Chondrocyte (in vitro differentiated cells): ENCODE data around the gene HS6ST3. TPM values are rescaled to one million over a fixed set of nuclear protein-coding genes. Genes with fewer than 3 reads are reported as not detected.

ENCODE experiments used
- DNase-seq: peaks from one replicate; pipeline ENCODE4 v3.0.0; 2021; ENCODE audit warnings: mixed read lengths, low spot score
- H3K27ac Mint-ChIP-seq: one replicate; pipeline ENCODE4 v1.8.0; 2021; ENCODE audit warnings: mild to moderate bottlenecking, moderate library complexity, mixed read lengths; ENCODE audit not compliant: unreplicated experiment
- H3K27me3 Mint-ChIP-seq: 2 replicates; pipeline ENCODE4 v1.8.0; 2021; ENCODE audit warnings: low read depth, mixed read lengths
- H3K36me3 Mint-ChIP-seq: 2 replicates; pipeline ENCODE4 v1.8.0; 2021; ENCODE audit warnings: low read depth, mixed read lengths
- H3K4me1 Mint-ChIP-seq: 2 replicates; pipeline ENCODE4 v1.8.0; 2021; ENCODE audit warnings: low read depth, mild to moderate bottlenecking, mixed read lengths
- H3K4me3 Mint-ChIP-seq: one replicate; pipeline ENCODE4 v1.8.0; 2021; ENCODE audit warnings: mild to moderate bottlenecking, moderate library complexity, mixed read lengths; ENCODE audit not compliant: unreplicated experiment
- H3K9me3 Mint-ChIP-seq: 2 replicates; pipeline ENCODE4 v1.8.0; 2021; ENCODE audit warnings: low read depth, mixed read lengths
- total RNA-seq: library from RNA; stranded (reverse); gene quantifications from 3 replicates; pipeline ENCODE4 v1.2.1, GENCODE V29; 2021
- TF ChIP-seq, protein P1 (sequence below): fragments of 200-600 bp; sonication (generic); IDR thresholded peaks from 2 replicates; pipeline ENCODE4 v1.5.0; 2021; ENCODE audit warnings: antibody characterized with exemption, mild to moderate bottlenecking, moderate library complexity

HS6ST3 gene
- total RNA-seq, 1 donor from 2014 or later = not detected

DNA sequence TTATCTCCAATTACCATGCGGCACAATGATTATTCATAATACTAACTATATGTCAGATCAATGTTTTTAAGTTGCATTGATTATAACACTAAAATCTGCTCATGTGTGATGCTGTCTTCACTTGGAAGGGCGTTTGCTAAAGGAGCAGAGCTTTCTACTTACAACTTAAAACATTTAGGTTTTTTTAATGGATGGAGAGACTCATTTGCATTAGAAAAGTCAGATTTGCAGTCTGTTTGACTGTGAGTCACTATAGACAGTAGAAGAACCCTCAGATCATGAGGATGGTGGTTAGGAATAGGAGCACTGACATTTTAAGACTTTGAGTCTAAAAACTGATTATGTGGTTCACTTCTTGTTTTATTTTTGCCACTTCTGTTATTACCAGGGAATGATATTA lies 364.6 kb downstream of the HS6ST3 start:
- TF ChIP-seq, protein P1, sequence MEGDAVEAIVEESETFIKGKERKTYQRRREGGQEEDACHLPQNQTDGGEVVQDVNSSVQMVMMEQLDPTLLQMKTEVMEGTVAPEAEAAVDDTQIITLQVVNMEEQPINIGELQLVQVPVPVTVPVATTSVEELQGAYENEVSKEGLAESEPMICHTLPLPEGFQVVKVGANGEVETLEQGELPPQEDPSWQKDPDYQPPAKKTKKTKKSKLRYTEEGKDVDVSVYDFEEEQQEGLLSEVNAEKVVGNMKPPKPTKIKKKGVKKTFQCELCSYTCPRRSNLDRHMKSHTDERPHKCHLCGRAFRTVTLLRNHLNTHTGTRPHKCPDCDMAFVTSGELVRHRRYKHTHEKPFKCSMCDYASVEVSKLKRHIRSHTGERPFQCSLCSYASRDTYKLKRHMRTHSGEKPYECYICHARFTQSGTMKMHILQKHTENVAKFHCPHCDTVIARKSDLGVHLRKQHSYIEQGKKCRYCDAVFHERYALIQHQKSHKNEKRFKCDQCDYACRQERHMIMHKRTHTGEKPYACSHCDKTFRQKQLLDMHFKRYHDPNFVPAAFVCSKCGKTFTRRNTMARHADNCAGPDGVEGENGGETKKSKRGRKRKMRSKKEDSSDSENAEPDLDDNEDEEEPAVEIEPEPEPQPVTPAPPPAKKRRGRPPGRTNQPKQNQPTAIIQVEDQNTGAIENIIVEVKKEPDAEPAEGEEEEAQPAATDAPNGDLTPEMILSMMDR = no peak
- H3K36me3 Mint-ChIP-seq = no peaks in the 10 kb centered on the region
- H3K9me3 Mint-ChIP-seq = no peaks in the 10 kb centered on the region
- H3K4me3 Mint-ChIP-seq = no peak overlapping the region
- no peaks in the 10 kb centered on the region for H3K4me1 Mint-ChIP-seq
- no peak overlapping the region for H3K27ac Mint-ChIP-seq
- peaks cover 2% of the 10 kb centered on the region for H3K27me3 Mint-ChIP-seq
- DNase-seq = no peak

DNA sequence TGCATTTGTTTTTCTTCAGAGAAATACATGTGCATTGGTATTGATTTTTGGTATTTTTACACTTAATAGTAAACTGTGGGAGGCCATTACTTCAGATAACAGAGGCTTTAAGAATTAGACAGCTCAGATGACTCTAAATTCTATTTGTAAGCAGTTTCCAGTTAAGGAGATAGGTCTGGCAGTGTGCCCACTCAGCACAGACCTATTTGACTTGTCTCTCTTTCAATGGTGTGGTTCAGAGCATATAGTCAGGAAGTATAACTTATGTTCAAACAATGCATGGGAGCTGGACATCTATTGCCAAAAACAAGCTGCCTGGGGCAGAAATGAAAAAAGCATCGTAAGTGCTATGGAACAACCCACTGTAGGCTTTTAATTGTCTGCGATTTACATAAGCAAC lies 370.7 kb downstream of the HS6ST3 start:
- no peak for DNase-seq
- H3K36me3 Mint-ChIP-seq = no peaks in the 10 kb centered on the region
- peaks cover 4% of the 10 kb centered on the region for H3K27me3 Mint-ChIP-seq
- H3K27ac Mint-ChIP-seq = no peak overlapping the region
- TF ChIP-seq, protein P1 = no peak
- H3K4me1 Mint-ChIP-seq = no peaks in the 10 kb centered on the region
- no peak overlapping the region for H3K4me3 Mint-ChIP-seq
- peaks cover 4% of the 10 kb centered on the region for H3K9me3 Mint-ChIP-seq

DNA sequence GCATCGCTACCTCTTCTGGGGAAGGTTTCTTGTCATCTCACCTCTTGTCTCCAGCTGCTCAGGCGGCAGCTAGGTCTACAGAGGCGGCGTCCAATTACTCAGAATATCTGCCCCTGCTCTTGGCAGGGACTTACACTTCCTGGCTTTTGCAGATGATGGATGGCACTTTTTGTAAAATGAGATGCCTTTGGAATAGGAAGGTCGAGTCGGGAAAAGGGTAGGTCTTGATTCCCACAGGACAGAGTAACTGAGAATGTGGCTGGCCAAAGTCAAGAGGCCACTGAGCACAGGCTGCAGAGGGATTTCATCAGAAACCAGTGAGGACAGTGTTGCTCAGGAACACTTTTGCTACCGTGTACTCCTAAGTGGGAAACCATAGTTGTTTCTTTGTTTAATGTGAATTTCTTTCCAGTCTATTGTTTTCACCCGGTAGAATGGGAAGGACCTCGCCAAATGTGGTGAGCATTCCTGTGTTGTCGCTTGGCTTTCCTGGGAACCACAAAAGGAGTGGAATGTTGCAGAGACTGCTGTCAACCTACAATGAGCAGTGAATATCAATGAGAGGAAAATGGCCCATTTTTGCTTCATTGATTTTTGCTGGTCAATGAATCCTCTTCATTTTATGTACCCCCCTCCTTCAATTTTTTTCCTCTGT lies 383.7 kb downstream of the HS6ST3 start:
- Mint-ChIP-seq H3K27ac (no peak overlapping the region), H3K4me1 (no peaks in the 10 kb centered on the region), H3K27me3 (peaks cover 2% of the 10 kb centered on the region), H3K9me3 (no peaks in the 10 kb centered on the region), H3K36me3 (no peaks in the 10 kb centered on the region), H3K4me3 (no peak overlapping the region)
- TF ChIP-seq, protein P1 = no peak
- no peak for DNase-seq

DNA sequence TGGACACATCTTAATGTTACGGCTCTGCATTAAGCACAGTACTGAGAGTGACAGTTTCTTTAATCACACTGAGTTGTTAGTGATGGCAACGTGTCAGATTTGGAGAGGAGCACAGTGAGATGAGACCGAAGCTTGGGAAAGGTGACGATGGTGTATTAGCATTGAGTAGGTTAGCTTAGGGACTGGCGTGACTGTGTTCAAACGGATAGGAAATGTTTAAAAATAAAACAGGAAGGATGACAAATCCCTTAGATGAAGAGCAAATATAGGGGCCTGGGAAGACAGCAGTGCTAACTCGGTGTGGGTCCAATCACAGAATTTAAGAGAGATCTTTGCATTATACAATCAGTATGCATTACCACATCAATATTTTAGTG lies 384.3 kb downstream of the HS6ST3 start:
- Mint-ChIP-seq H3K36me3 (no peaks in the 10 kb centered on the region), H3K9me3 (no peaks in the 10 kb centered on the region), H3K4me3 (no peak overlapping the region), H3K27ac (no peak overlapping the region), H3K4me1 (no peaks in the 10 kb centered on the region), H3K27me3 (peaks cover 2% of the 10 kb centered on the region)
- TF ChIP-seq, protein P1 = no peak
- no peak for DNase-seq

DNA sequence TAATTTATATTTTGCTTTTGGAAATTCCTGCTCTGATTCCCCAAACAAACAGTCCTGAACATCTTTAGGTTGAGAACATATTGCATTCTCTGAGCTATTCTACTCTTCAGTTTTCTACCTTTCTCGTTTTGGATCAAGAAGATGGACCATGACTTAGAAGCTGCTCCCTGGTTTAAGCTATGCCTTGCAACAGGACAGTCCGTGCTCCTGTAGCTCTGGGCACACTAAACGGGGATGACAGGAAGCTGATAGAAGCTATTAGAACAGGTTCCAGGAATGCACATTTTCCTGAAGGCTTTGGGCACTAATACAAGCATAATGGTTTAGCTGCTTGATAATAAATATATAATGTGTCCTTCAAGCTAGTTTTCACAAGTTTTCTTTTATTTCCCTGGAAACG lies 385.2 kb downstream of the HS6ST3 start:
- Mint-ChIP-seq H3K4me1 (no peaks in the 10 kb centered on the region), H3K9me3 (no peaks in the 10 kb centered on the region), H3K36me3 (no peaks in the 10 kb centered on the region), H3K4me3 (no peak overlapping the region), H3K27me3 (peaks cover 2% of the 10 kb centered on the region), H3K27ac (no peak overlapping the region)
- no peak for DNase-seq
- TF ChIP-seq, protein P1 = no peak
